Calu3 (cell line): ENCODE data around the gene SORT1. TPM values are rescaled to one million over a fixed set of nuclear protein-coding genes. Genes with fewer than 3 reads are reported as not detected.

Source experiments
- BruUV-seq: library from RNA; stranded (reverse); fragments of 400-500 nt; replicated peaks from 2 replicates; lab custom pipeline; 2021; lab: Mats Ljungman, UMichigan
- CTCF ChIA-PET: fragments of 300-600 bp; sonication (Branson Sonifier 250); formaldehyde crosslinking; loops from one replicate; lab custom pipeline; 2022; ENCODE audit warnings: antibody characterized with exemption; lab: Charles Lee
- DNase-seq: peaks from one replicate; pipeline ENCODE4 v3.0.0; 2022
- H3K27ac Mint-ChIP-seq: one replicate; pipeline ENCODE4 v1.8.0; 2022; ENCODE audit warnings: mixed read lengths; ENCODE audit not compliant: unreplicated experiment
- H3K27me3 Mint-ChIP-seq: one replicate; pipeline ENCODE4 v1.8.0; 2022; ENCODE audit warnings: mixed read lengths; ENCODE audit not compliant: unreplicated experiment
- H3K36me3 Mint-ChIP-seq: one replicate; pipeline ENCODE4 v1.8.0; 2022; ENCODE audit warnings: mild to moderate bottlenecking, moderate library complexity, mixed read lengths; ENCODE audit not compliant: insufficient read depth, unreplicated experiment
- H3K4me1 Mint-ChIP-seq: one replicate; pipeline ENCODE4 v1.8.0; 2022; ENCODE audit warnings: mild to moderate bottlenecking, low read depth, mixed read lengths; ENCODE audit not compliant: unreplicated experiment
- H3K4me3 Mint-ChIP-seq: one replicate; pipeline ENCODE4 v1.8.0; 2022; ENCODE audit warnings: mild to moderate bottlenecking, low read depth, moderate library complexity, mixed read lengths; ENCODE audit not compliant: unreplicated experiment
- H3K9me3 Mint-ChIP-seq: one replicate; pipeline ENCODE4 v1.8.0; 2022; ENCODE audit warnings: low read depth, mixed read lengths; ENCODE audit not compliant: unreplicated experiment
- CTCF ChIP-seq: fragments of 200-600 bp; IDR thresholded peaks from one replicate; pipeline ENCODE4 v1.8.0; 2022; ENCODE audit warnings: antibody characterized with exemption; ENCODE audit not compliant: unreplicated experiment
- intact Hi-C: fragments of 100-400 bp; cut with micrococcal nuclease; formaldehyde crosslinking; loops from one replicate; pipeline ENCODE4 v1.10.0; 2022; ENCODE audit not compliant: unreplicated experiment
- total RNA-seq: library from RNA; stranded (reverse); gene quantifications from 2 replicates; pipeline ENCODE4 v1.2.3, GENCODE V29; 2022

The SORT1 gene
- total RNA-seq, 1 experiment from 2014 or later = 68.2 TPM

- peaks cover 6% of the 10 kb centered on the region for H3K36me3 Mint-ChIP-seq
- TF ChIP-seq CTCF = no peak
- no peaks in the 10 kb centered on the region for H3K27me3 Mint-ChIP-seq
- H3K4me3 Mint-ChIP-seq = no peak overlapping the region
- H3K27ac Mint-ChIP-seq = no peak overlapping the region
- BruUV-seq = no TSS peak
- H3K9me3 Mint-ChIP-seq = no peaks in the 10 kb centered on the region
- intact Hi-C loops = no loop called here
- no peak for DNase-seq
- no peaks in the 10 kb centered on the region for H3K4me1 Mint-ChIP-seq
- CTCF ChIA-PET = no interaction called here
Measured at GRCh38 chr1:109356505-109356904, 41.2 kb downstream of the SORT1 start.

DNA sequence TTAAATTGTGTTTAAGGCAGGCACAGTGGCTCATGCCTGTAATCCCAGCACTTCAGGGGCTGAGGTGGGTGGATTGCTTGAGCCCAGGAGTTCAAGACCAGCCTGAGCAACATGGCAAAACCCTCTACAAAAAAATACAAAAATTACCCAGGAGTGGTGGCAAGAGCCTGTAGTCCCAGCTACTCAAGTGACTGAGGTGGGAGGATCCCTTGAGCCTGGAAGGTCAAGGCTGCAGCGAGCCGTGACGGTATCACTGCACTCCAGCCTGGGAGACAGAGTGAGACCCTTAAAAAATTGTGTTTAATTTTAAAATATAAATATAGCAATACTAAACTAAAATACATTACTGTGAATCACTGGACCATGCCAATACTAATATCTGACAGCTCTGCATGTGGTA lies 42.8 kb downstream of the SORT1 start:
- H3K9me3 Mint-ChIP-seq = no peaks in the 10 kb centered on the region
- no TSS peak for BruUV-seq
- TF ChIP-seq CTCF = no peak
- intact Hi-C loops = no loop called here
- H3K4me3 Mint-ChIP-seq = no peak overlapping the region
- H3K36me3 Mint-ChIP-seq = peaks cover 6% of the 10 kb centered on the region
- no peaks in the 10 kb centered on the region for H3K4me1 Mint-ChIP-seq
- no peaks in the 10 kb centered on the region for H3K27me3 Mint-ChIP-seq
- CTCF ChIA-PET = interaction anchor here (0.6 to 0.7 kb wide), 2 partner anchors 72 to 606 kb away, joined by 3 to 4 read pairs; partner anchors contain the start of gene PSRC1
- H3K27ac Mint-ChIP-seq = no peak overlapping the region
- no peak for DNase-seq

GRCh38 chr1:109351457-109351856 lies 46.3 kb downstream of the SORT1 start:
- H3K4me1 Mint-ChIP-seq = no peaks in the 10 kb centered on the region
- H3K27me3 Mint-ChIP-seq = no peaks in the 10 kb centered on the region
- peaks cover 6% of the 10 kb centered on the region for H3K36me3 Mint-ChIP-seq
- no peak overlapping the region for H3K4me3 Mint-ChIP-seq
- BruUV-seq = no TSS peak
- no peak overlapping the region for H3K27ac Mint-ChIP-seq
- TF ChIP-seq CTCF = no peak
- H3K9me3 Mint-ChIP-seq = no peaks in the 10 kb centered on the region
- intact Hi-C loops = no loop called here
- DNase-seq = no peak
- CTCF ChIA-PET = no interaction called here

DNA sequence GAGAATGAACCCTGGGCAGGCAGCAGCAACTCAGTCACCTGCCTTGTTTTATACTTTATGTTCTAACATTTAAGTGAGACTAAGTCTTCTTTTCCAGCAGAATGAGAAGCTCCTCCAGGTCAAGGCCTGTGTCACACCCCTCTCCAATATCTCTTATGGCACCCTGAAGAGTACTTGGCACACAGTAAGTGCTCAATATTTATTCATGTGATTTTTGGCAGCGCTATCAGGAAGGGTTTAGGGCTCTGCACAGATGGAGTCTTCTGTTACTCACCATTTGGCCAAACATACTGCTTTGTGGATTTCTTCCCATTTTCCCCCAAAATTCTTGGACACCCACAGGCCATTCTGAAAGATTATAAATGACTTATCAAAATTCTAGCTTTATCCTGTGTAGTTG lies 47.1 kb downstream of the SORT1 start:
- no peak overlapping the region for H3K4me3 Mint-ChIP-seq

More for the DNA sequence above, 47.1 kb downstream of the SORT1 start:
- DNase-seq = no peak
- no peaks in the 10 kb centered on the region for H3K27me3 Mint-ChIP-seq
- no peaks in the 10 kb centered on the region for H3K4me1 Mint-ChIP-seq
- no peak for TF ChIP-seq CTCF
- CTCF ChIA-PET = no interaction called here
- intact Hi-C loops = no loop called here
- H3K9me3 Mint-ChIP-seq = no peaks in the 10 kb centered on the region
- no peak overlapping the region for H3K27ac Mint-ChIP-seq
- peaks cover 6% of the 10 kb centered on the region for H3K36me3 Mint-ChIP-seq
- no TSS peak for BruUV-seq
